H9 (cell line): ENCODE data around the gene ITIH5. TPM values are rescaled to one million over a fixed set of nuclear protein-coding genes. Genes with fewer than 3 reads are reported as not detected.

Experiments used
- DNase-seq: peaks from one replicate; pipeline ENCODE4 v3.0.0-alpha.2; 2017
- H2AFZ ChIP-seq: one replicate; pipeline ENCODE4 v1.6.1; 2013; ENCODE audit warnings: mild to moderate bottlenecking, low read length, control low read depth, moderate library complexity
- H2AK5ac ChIP-seq: 2 replicates; pipeline ENCODE4 v1.6.1; 2013; ENCODE audit warnings: low read length, control low read depth, mixed read lengths; ENCODE audit not compliant: insufficient read length
- H2BK120ac ChIP-seq: one replicate; pipeline ENCODE4 v1.6.1; 2013; ENCODE audit warnings: low read depth, mild to moderate bottlenecking, low read length, control low read depth, inconsistent platforms; ENCODE audit not compliant: poor library complexity, severe bottlenecking
- H2BK12ac ChIP-seq: 2 replicates; pipeline ENCODE4 v1.6.1; 2013; ENCODE audit warnings: low read length, control low read depth, mixed read lengths, low read depth; ENCODE audit not compliant: insufficient read length
- H2BK15ac ChIP-seq: 2 replicates; pipeline ENCODE4 v1.6.1; 2013; ENCODE audit warnings: low read depth, low read length, control low read depth
- H2BK20ac ChIP-seq: one replicate; pipeline ENCODE4 v1.6.1; 2013; ENCODE audit warnings: low read depth, mild to moderate bottlenecking, low read length, control low read depth, inconsistent platforms; ENCODE audit not compliant: poor library complexity, severe bottlenecking
- H2BK5ac ChIP-seq: 2 replicates; pipeline ENCODE4 v1.6.1; 2013; ENCODE audit warnings: low read length, control low read depth, mixed read lengths; ENCODE audit not compliant: insufficient read length
- H3K14ac ChIP-seq: 2 replicates; pipeline ENCODE4 v1.6.1; 2013; ENCODE audit warnings: low read length, control low read depth; ENCODE audit not compliant: insufficient read depth
- H3K18ac ChIP-seq: 2 replicates; pipeline ENCODE4 v1.6.1; 2013; ENCODE audit warnings: low read depth, mild to moderate bottlenecking, mixed read lengths, low read length, control low read depth; ENCODE audit not compliant: insufficient read length
- H3K23ac ChIP-seq: 2 replicates; pipeline ENCODE4 v1.6.1; 2013; ENCODE audit warnings: low read length, control low read depth, mixed read lengths, low read depth; ENCODE audit not compliant: insufficient read length
- H3K23me2 ChIP-seq: 2 replicates; pipeline ENCODE4 v1.6.1; 2013; ENCODE audit warnings: low read depth, mild to moderate bottlenecking, mixed read lengths, low read length, control low read depth; ENCODE audit not compliant: insufficient read length, poor library complexity, severe bottlenecking
- H3K27ac ChIP-seq: 2 replicates; pipeline ENCODE4 v1.5.1; 2013; ENCODE audit warnings: low read length, control low read depth, mixed read lengths, low read depth; ENCODE audit not compliant: insufficient read length
- H3K27me3 ChIP-seq: 2 replicates; pipeline ENCODE4 v1.6.1; 2013; ENCODE audit warnings: low read length, control low read depth, inconsistent platforms; ENCODE audit not compliant: insufficient read depth
- H3K4ac ChIP-seq: 2 replicates; pipeline ENCODE4 v1.6.1; 2013; ENCODE audit warnings: low read depth, mild to moderate bottlenecking, control low read depth, inconsistent platforms, low read length, moderate library complexity
- H3K4me1 ChIP-seq: 2 replicates; pipeline ENCODE4 v1.6.1; 2013; ENCODE audit warnings: low read length, control low read depth, inconsistent platforms; ENCODE audit not compliant: insufficient read depth
- H3K4me2 ChIP-seq: 2 replicates; pipeline ENCODE4 v1.6.1; 2013; ENCODE audit warnings: low read length, control low read depth, mixed read lengths; ENCODE audit not compliant: insufficient read length, insufficient read depth
- H3K56ac ChIP-seq: 2 replicates; pipeline ENCODE4 v1.6.1; 2013; ENCODE audit warnings: low read depth, mild to moderate bottlenecking, mixed read lengths, low read length, control low read depth; ENCODE audit not compliant: insufficient read length
- H3K79me1 ChIP-seq: 2 replicates; pipeline ENCODE4 v1.6.1; 2013; ENCODE audit warnings: low read depth, mild to moderate bottlenecking, moderate library complexity, low read length, control low read depth, inconsistent platforms; ENCODE audit not compliant: insufficient read depth, poor library complexity, severe bottlenecking
- H3K79me2 ChIP-seq: 2 replicates; pipeline ENCODE4 v1.6.1; 2013; ENCODE audit warnings: low read length, control low read depth, inconsistent platforms; ENCODE audit not compliant: insufficient read depth
- H3K9ac ChIP-seq: 2 replicates; pipeline ENCODE4 v1.6.1; 2013; ENCODE audit warnings: low read length, control low read depth, mixed read lengths; ENCODE audit not compliant: insufficient read length; ENCODE audit errors: extremely low read depth
- H3K9me3 ChIP-seq: one replicate; pipeline ENCODE4 v1.6.1; 2013; ENCODE audit warnings: low read depth, low read length, inconsistent platforms; ENCODE audit not compliant: control insufficient read depth
- H3T11ph ChIP-seq: one replicate; pipeline ENCODE4 v1.6.1; 2013; ENCODE audit warnings: mild to moderate bottlenecking, low read length, control low read depth, inconsistent platforms
- H4K20me1 ChIP-seq: one replicate; pipeline ENCODE4 v1.6.1; 2013; ENCODE audit not compliant: control insufficient read depth, insufficient read length, insufficient read depth
- H4K5ac ChIP-seq: 2 replicates; pipeline ENCODE4 v1.6.1; 2013; ENCODE audit warnings: low read depth, mild to moderate bottlenecking, mixed read lengths, low read length, control low read depth; ENCODE audit not compliant: insufficient read length
- H4K8ac ChIP-seq: replicated peaks from 2 replicates; pipeline ENCODE4 v1.6.1; 2013; ENCODE audit warnings: low read length, control low read depth, mixed read lengths, low read depth; ENCODE audit not compliant: insufficient read length
- H4K91ac ChIP-seq: 2 replicates; pipeline ENCODE4 v1.6.1; 2013; ENCODE audit warnings: low read depth, mild to moderate bottlenecking, moderate library complexity, mixed read lengths, low read length, control low read depth; ENCODE audit not compliant: insufficient read length
- H3K27ac Mint-ChIP-seq, 3 experiments: 2 replicates in 2 of 3; 3 replicates in 1 of 3; pipeline ENCODE4 v1.8.0; 2020 to 2021; ENCODE audit warnings: mixed read lengths in 3 of 3, mild to moderate bottlenecking in 1 of 3, moderate library complexity in 1 of 3
- H3K27me3 Mint-ChIP-seq: 2 replicates; pipeline ENCODE4 v1.8.0; 2021; ENCODE audit warnings: low read depth, mild to moderate bottlenecking, moderate library complexity, mixed read lengths
- H3K36me3 Mint-ChIP-seq, 3 experiments: 2 replicates in 2 of 3; 3 replicates in 1 of 3; pipeline ENCODE4 v1.8.0; 2020 to 2021; ENCODE audit warnings: low read depth in 3 of 3, mixed read lengths in 3 of 3; ENCODE audit not compliant: insufficient read depth in 1 of 3
- H3K4me1 Mint-ChIP-seq, 2 experiments: 2 replicates each; pipeline ENCODE4 v1.8.0; 2020; ENCODE audit warnings: mixed read lengths in 2 of 2
- H3K4me3 Mint-ChIP-seq, 2 experiments: 2 replicates in 1 of 2; 3 replicates in 1 of 2; pipeline ENCODE4 v1.8.0; 2020 to 2021; ENCODE audit warnings: mild to moderate bottlenecking in 2 of 2, mixed read lengths in 2 of 2, moderate library complexity in 1 of 2
- H3K9me3 Mint-ChIP-seq, 2 experiments: 2 replicates in 1 of 2; 3 replicates in 1 of 2; pipeline ENCODE4 v1.8.0; 2020; ENCODE audit warnings: mild to moderate bottlenecking in 2 of 2, mixed read lengths in 2 of 2, moderate library complexity in 1 of 2
- CTCF ChIP-seq: fragments of 200-600 bp; sonication (generic); conservative IDR thresholded peaks from 3 replicates; pipeline ENCODE4 v1.8.0; 2021; ENCODE audit warnings: antibody characterized with exemption, mild to moderate bottlenecking
- WGBS: extraction: QIAGEN DNeasy Blood & Tissue Kit; methylation state at CpG from one replicate; pipeline ENCODE4 v1.1.7; 2013; ENCODE audit warnings: missing lambda C conversion rate, low lambda C conversion rate, mixed read lengths; ENCODE audit not compliant: insufficient read length; ENCODE audit errors: extremely low coverage; 5-methylcytosine and 5-hydroxymethylcytosine counted together
- total RNA-seq: library from RNA; stranded (reverse); gene quantifications from 2 replicates; pipeline ENCODE4 v1.2.1, GENCODE V29; 2021

The ITIH5 gene
- total RNA-seq, 1 experiment from 2014 or later: 1.3 TPM

GRCh38 chr10:7541137-7542087 is 125.4 kb downstream of the ITIH5 start:
- H3K18ac ChIP-seq: peak overlapping the region; percentile 56
- no peaks in the 10 kb centered on the region for H3K9me3 ChIP-seq
- WGBS: no CpG with 5 or more reads among the region's 22 CpGs
- no peak overlapping the region for H4K91ac ChIP-seq
- H3K79me2 ChIP-seq: no peaks in the 10 kb centered on the region
- H2BK15ac ChIP-seq: no peak overlapping the region
- no peak overlapping the region for H4K8ac ChIP-seq
- H3K9ac ChIP-seq: no peak overlapping the region
- peak overlapping the region in 1 of 2 experiments; percentile 26; a peak in 1 of 5 replicates for H3K4me3 Mint-ChIP-seq
- H2BK20ac ChIP-seq: no peak overlapping the region
- H3K23me2 ChIP-seq: no peaks in the 10 kb centered on the region
- DNase-seq: peak; percentile 77
- H3K27ac Mint-ChIP-seq: peak overlapping the region; percentile 88 to 95 (median 90); a peak in 6 of 7 replicates
- no peaks in the 10 kb centered on the region for H3K27me3 ChIP-seq
- peak overlapping the region; percentile 56; the same call in 1 of the 2 replicates for H3K14ac ChIP-seq
- H3K27me3 Mint-ChIP-seq: peaks cover 8% of the 10 kb centered on the region
- peaks cover 0 to 7% (median 0%) of the 10 kb centered on the region in 3 experiments; a peak in 1 of 7 replicates for H3K36me3 Mint-ChIP-seq
- H3K4me1 ChIP-seq: peaks cover 8% of the 10 kb centered on the region; the same call in 1 of the 2 replicates
- no peak overlapping the region for H2BK5ac ChIP-seq
- peaks cover 0 to 2% of the 10 kb centered on the region in 2 experiments; a peak in 3 of 5 replicates for H3K9me3 Mint-ChIP-seq
- H3K23ac ChIP-seq: no peak overlapping the region
- no peak overlapping the region for H3K4ac ChIP-seq
- H4K20me1 ChIP-seq: no peaks in the 10 kb centered on the region
- H2AK5ac ChIP-seq: no peak overlapping the region
- peak overlapping the region; percentile 90 for H2BK120ac ChIP-seq
- H4K5ac ChIP-seq: no peak overlapping the region
- H3K27ac ChIP-seq: peak overlapping the region; percentile 1
- no peak overlapping the region for H3K4me2 ChIP-seq
- H2AFZ ChIP-seq: no peak overlapping the region
- H3T11ph ChIP-seq: peak overlapping the region; percentile 60
- H3K56ac ChIP-seq: no peak overlapping the region
- peaks cover 25 to 41% of the 10 kb centered on the region in 2 experiments for H3K4me1 Mint-ChIP-seq
- no peaks in the 10 kb centered on the region for H3K79me1 ChIP-seq
- TF ChIP-seq CTCF: peak; percentile 51; the same call in 2 of the 3 replicates
- H2BK12ac ChIP-seq: no peak overlapping the region
